Regular cardiac myocyte (primary cell): Measurements from ENCODE around the gene HAO2. TPM values are rescaled to one million over a fixed set of nuclear protein-coding genes. Genes with fewer than 3 reads are reported as not detected.

Experiments
- total RNA-seq: library from RNA; depleted of rRNA; stranded (reverse); fragments of >200 nt; gene quantifications from 2 replicates; pipeline ENCODE4 v1.2.3, GENCODE V29; 2014

The HAO2 gene
- total RNA-seq: not detected in 2 replicates

GRCh38 chr1:119368554-119368953 lies at the start of gene HAO2:
Gene HAO2, plus strand, starts transcription at chr1:119368785. Its CDS starts 12,301 bp downstream, at chr1:119381086.

DNA sequence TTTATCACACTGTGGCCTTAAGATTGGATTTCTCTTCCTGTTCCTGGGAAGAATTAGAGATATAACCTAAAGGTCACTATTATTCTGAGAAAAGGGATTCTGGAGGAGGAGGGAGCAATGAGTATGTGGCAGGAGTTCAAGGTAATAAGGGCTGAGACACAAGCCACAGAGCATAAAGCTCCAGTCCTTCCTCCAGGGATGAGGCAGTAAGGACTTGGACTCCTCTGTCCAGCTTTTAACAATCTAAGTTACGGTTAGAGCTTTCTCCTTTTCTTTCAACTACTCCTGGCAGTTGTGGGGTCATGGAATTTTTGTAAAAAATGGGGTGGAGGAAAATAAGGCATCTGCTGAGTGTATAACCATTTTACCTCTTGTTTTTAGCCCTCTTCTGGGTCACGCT lies 46.4 kb downstream of the HAO2 start, which contains the start of gene HSD3B2:
TSS of gene HSD3B2 (plus strand) at position 201 of the 400 bp plus-strand sequence. CDS start 270 bp downstream, outside the sequence.

Other genes with a start within 250 kb of the HAO2 start
- gene WARS2, start 228.1 kb upstream of the HAO2 start, total RNA-seq: 11.3 and 12.5 TPM in 2 replicates
- gene HSD3B2, start 46.4 kb downstream of the HAO2 start, total RNA-seq: not detected in 2 replicates
- not detected in 2 replicates for gene HSD3B1, start 138.4 kb downstream of the HAO2 start, total RNA-seq